HG02763 (cell line): Measurements from ENCODE around the gene PRRT1B.

Experiments used
- ATAC-seq: cut with Tn5 transposase; IDR thresholded peaks from one replicate; pipeline ENCODE4 v1.9.1; 2021; ENCODE audit warnings: mild to moderate bottlenecking, moderate library complexity; ENCODE audit not compliant: unreplicated experiment

PRRT1B gene

GRCh38 chr9:131522257-131523085, 22.9 kb upstream of the PRRT1B start:
- no peak for ATAC-seq

- no peak for ATAC-seq
Observed at GRCh38 chr9:131523086-131523388, 22.3 kb upstream of the PRRT1B start.

GRCh38 chr9:131523451-131524435, 21.6 kb upstream of the PRRT1B start:
- no peak for ATAC-seq

- ATAC-seq: no peak
Observed at GRCh38 chr9:131524665-131525315, 20.5 kb upstream of the PRRT1B start.

GRCh38 chr9:131525643-131526565, 19.4 kb upstream of the PRRT1B start:
- no peak for ATAC-seq

- ATAC-seq: no peak
Observed at GRCh38 chr9:131528186-131528585, 17.1 kb upstream of the PRRT1B start.

GRCh38 chr9:131528886-131529505, 16.3 kb upstream of the PRRT1B start:
- no peak for ATAC-seq

- no peak for ATAC-seq
Observed at GRCh38 chr9:131529597-131530545, 15.5 kb upstream of the PRRT1B start.

- ATAC-seq: no peak
Observed at GRCh38 chr9:131530546-131530919, 14.8 kb upstream of the PRRT1B start.

GRCh38 chr9:131530920-131531832, 14.1 kb upstream of the PRRT1B start, which contains the start of gene UCK1:
TSS of gene UCK1 (minus strand) at chr9:131531263. CDS start at chr9:131531174, 89 bp downstream.
- peak; percentile 83 for ATAC-seq

- no peak for ATAC-seq
Observed at GRCh38 chr9:131534721-131535237, 10.5 kb upstream of the PRRT1B start.

- ATAC-seq: no peak
Observed at GRCh38 chr9:131537946-131538345, 7.4 kb upstream of the PRRT1B start.

- ATAC-seq: no peak
Observed at GRCh38 chr9:131539223-131539923, 6.0 kb upstream of the PRRT1B start.

- ATAC-seq: no peak
Observed at GRCh38 chr9:131543141-131543540, 2.2 kb upstream of the PRRT1B start.

- ATAC-seq: no peak
Observed at GRCh38 chr9:131545786-131546335, 538 bp downstream of the PRRT1B start.

- ATAC-seq: no peak
Observed at GRCh38 chr9:131546336-131547084, 1.2 kb downstream of the PRRT1B start.
